DOHH2 (cell line): ENCODE measurements around the gene NFRKB.

Experiments used
- H3F3A ChIP-seq: fragments of 200-600 bp; sonication (generic), shearing (Covaris generic); 2 replicates; pipeline ENCODE4 v1.6.0; 2016; ENCODE audit warnings: antibody characterized with exemption, mild to moderate bottlenecking; ENCODE audit not compliant: control insufficient read depth, insufficient read depth
- H3K27ac ChIP-seq: fragments of 200-600 bp; sonication (generic); 2 replicates; pipeline ENCODE4 v1.5.1; 2014; ENCODE audit warnings: low read depth, mild to moderate bottlenecking, low read length, moderate library complexity
- H3K27me3 ChIP-seq: fragments of 200-600 bp; sonication (generic); 2 replicates; pipeline ENCODE4 v1.6.1; 2014; ENCODE audit warnings: mild to moderate bottlenecking, low read length, mixed read lengths; ENCODE audit not compliant: control insufficient read depth
- H3K36me3 ChIP-seq: fragments of 200-600 bp; sonication (generic); 2 replicates; pipeline ENCODE4 v1.6.1; 2014; ENCODE audit warnings: mild to moderate bottlenecking, low read length, moderate library complexity, mixed read lengths; ENCODE audit not compliant: control insufficient read depth
- H3K4me1 ChIP-seq: fragments of 200-600 bp; sonication (generic); 2 replicates; pipeline ENCODE4 v1.6.1; 2014; ENCODE audit warnings: mild to moderate bottlenecking, low read length, mixed read lengths; ENCODE audit not compliant: control insufficient read depth
- H3K4me2 ChIP-seq: fragments of 200-600 bp; sonication (generic); 2 replicates; pipeline ENCODE4 v1.6.0; 2014; ENCODE audit warnings: mild to moderate bottlenecking, low read length, moderate library complexity
- H3K4me3 ChIP-seq: fragments of 200-600 bp; sonication (generic); 2 replicates; pipeline ENCODE4 v1.5.1; 2014; ENCODE audit warnings: mild to moderate bottlenecking, low read length, mixed read lengths
- H3K79me2 ChIP-seq: fragments of 200-600 bp; sonication (generic); 2 replicates; pipeline ENCODE4 v1.6.1; 2014; ENCODE audit warnings: mild to moderate bottlenecking, low read length, mixed read lengths; ENCODE audit not compliant: control insufficient read depth
- H3K9me2 ChIP-seq: fragments of 200-600 bp; sonication (generic); replicated peaks from 2 replicates; pipeline ENCODE4 v1.6.1; 2014; ENCODE audit warnings: mild to moderate bottlenecking, low read length, mixed read lengths; ENCODE audit not compliant: control insufficient read depth
- H3K9me3 ChIP-seq: fragments of 200-600 bp; sonication (generic); 2 replicates; pipeline ENCODE4 v1.6.1; 2014; ENCODE audit warnings: antibody characterized with exemption, low read length, mixed read lengths; ENCODE audit not compliant: control insufficient read depth, insufficient read depth
- H4K20me1 ChIP-seq: fragments of 200-600 bp; sonication (generic); 2 replicates; pipeline ENCODE4 v1.6.0; 2014; ENCODE audit warnings: low read depth, mild to moderate bottlenecking, antibody characterized with exemption, low read length, moderate library complexity; ENCODE audit not compliant: control insufficient read depth, insufficient read depth
- EZH2phosphoT487 ChIP-seq: fragments of 200-600 bp; sonication (generic); IDR thresholded peaks from 2 replicates; pipeline ENCODE4 v1.6.1; 2017; ENCODE audit warnings: borderline replicate concordance, mild to moderate bottlenecking, antibody characterized with exemption, low read length, moderate library complexity, mixed read lengths
- TF ChIP-seq, protein P1 (sequence below): fragments of 200-600 bp; sonication (generic); IDR thresholded peaks from one replicate; pipeline ENCODE4 v1.5.1; 2014; ENCODE audit warnings: antibody characterized with exemption, mild to moderate bottlenecking, low read depth, low read length; ENCODE audit not compliant: poor library complexity, severe bottlenecking

Gene NFRKB

GRCh38 chr11:129895126-129896041 lies at the start of gene NFRKB:
TSS of gene NFRKB (minus strand) at chr11:129895578. CDS start at chr11:129892849, 2,729 bp downstream.
- Histone ChIP-seq H3K4me3 (peak within 1 kb of the TSS; percentile 83), H3F3A (peaks cover 12% of the 10 kb centered on the region), H3K4me2 (peak within 1 kb of the TSS; percentile 60), H3K36me3 (peaks cover 49% of the 10 kb centered on the region), H3K27ac (peak within 1 kb of the TSS; percentile 9; the same call in 1 of the 2 replicates), H3K9me3 (no peaks in the 10 kb centered on the region), H3K9me2 (no peaks in the 10 kb centered on the region), H3K79me2 (peaks cover 34% of the 10 kb centered on the region), H3K4me1 (peaks cover 19% of the 10 kb centered on the region), H4K20me1 (peaks cover 4% of the 10 kb centered on the region; the same call in 1 of the 2 replicates), H3K27me3 (no peaks in the 10 kb centered on the region)
- TF ChIP-seq, protein P1, sequence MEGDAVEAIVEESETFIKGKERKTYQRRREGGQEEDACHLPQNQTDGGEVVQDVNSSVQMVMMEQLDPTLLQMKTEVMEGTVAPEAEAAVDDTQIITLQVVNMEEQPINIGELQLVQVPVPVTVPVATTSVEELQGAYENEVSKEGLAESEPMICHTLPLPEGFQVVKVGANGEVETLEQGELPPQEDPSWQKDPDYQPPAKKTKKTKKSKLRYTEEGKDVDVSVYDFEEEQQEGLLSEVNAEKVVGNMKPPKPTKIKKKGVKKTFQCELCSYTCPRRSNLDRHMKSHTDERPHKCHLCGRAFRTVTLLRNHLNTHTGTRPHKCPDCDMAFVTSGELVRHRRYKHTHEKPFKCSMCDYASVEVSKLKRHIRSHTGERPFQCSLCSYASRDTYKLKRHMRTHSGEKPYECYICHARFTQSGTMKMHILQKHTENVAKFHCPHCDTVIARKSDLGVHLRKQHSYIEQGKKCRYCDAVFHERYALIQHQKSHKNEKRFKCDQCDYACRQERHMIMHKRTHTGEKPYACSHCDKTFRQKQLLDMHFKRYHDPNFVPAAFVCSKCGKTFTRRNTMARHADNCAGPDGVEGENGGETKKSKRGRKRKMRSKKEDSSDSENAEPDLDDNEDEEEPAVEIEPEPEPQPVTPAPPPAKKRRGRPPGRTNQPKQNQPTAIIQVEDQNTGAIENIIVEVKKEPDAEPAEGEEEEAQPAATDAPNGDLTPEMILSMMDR: no peak
- TF ChIP-seq EZH2phosphoT487: no peak

DNA sequence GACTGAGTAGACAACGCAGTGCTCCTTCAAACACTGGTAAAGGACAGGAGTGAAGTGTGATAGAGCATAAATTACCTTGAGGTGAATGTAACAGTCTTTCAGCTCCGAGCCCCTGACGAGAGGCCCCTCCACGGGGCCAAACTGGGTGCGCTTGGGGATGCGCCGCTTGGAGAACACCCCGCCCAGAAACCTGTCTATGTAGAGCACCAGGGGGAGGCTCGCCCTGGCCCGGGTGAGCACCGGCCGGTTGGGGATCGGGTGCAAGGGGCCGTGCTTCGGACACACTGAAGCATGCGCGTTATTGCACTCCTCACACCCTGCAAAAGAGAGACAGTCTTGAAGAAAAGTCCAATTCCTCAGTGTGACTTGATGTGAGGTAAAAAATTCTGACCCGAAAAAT lies 49.3 kb upstream of the NFRKB start:
- peak overlapping the region; percentile 85 for H3K4me3 ChIP-seq
- H3K4me1 ChIP-seq: peaks cover 86% of the 10 kb centered on the region
- H3K4me2 ChIP-seq: peak overlapping the region; percentile 89
- H3K27ac ChIP-seq: no peak overlapping the region; the same call in 1 of the 2 replicates
- no peaks in the 10 kb centered on the region for H3K9me3 ChIP-seq
- H4K20me1 ChIP-seq: no peaks in the 10 kb centered on the region
- H3K27me3 ChIP-seq: no peaks in the 10 kb centered on the region
- H3K79me2 ChIP-seq: peaks cover 74% of the 10 kb centered on the region
- peaks cover 65% of the 10 kb centered on the region for H3K36me3 ChIP-seq
- H3K9me2 ChIP-seq: no peaks in the 10 kb centered on the region
- no peak for TF ChIP-seq EZH2phosphoT487
- TF ChIP-seq, protein P1: no peak
- peaks cover 23% of the 10 kb centered on the region for H3F3A ChIP-seq

DNA sequence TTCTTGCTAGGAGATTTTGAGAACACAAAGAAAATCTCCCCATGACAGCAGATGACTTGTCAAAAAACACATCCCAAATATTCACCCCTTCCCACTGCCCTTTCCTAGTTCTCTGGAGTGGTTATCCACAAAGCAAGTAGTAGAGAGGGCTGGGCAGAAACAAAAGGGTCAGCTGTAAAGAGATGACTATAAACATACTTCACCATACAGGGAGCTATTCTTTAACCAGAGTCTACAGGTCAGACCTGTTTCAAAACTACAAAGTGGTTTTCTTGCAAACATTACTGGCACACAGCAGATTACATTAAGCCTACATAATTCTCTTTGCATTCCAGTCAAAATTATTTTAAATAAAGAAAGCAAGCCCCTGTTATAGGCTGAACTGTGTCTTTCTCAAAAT lies 47.7 kb upstream of the NFRKB start:
- 0 out of 2 replicates have a peak overlapping the region, but pooled peaks have one; percentile 9 for H3K27ac ChIP-seq
- H4K20me1 ChIP-seq: no peaks in the 10 kb centered on the region
- TF ChIP-seq, protein P1: no peak
- no peak for TF ChIP-seq EZH2phosphoT487
- H3F3A ChIP-seq: peaks cover 10% of the 10 kb centered on the region; the same call in 1 of the 2 replicates
- H3K9me3 ChIP-seq: no peaks in the 10 kb centered on the region
- H3K36me3 ChIP-seq: peaks cover 80% of the 10 kb centered on the region
- no peaks in the 10 kb centered on the region for H3K9me2 ChIP-seq
- peaks cover 86% of the 10 kb centered on the region for H3K4me1 ChIP-seq
- peaks cover 83% of the 10 kb centered on the region for H3K79me2 ChIP-seq
- no peaks in the 10 kb centered on the region for H3K27me3 ChIP-seq
- peak overlapping the region; percentile 67 for H3K4me2 ChIP-seq
- H3K4me3 ChIP-seq: peak overlapping the region; percentile 42
